ENCODE measurements around the gene ZNF229. TPM values are rescaled to one million over a fixed set of nuclear protein-coding genes. Genes with fewer than 3 reads are reported as not detected.
A peak's percentile ranks its signal among the peaks of the same experiment; 100 is the strongest.
"Not testable (repeated sequence)": the region's sequence is repeated elsewhere in the genome, so short reads cannot be mapped to it uniquely, and the experiment has no call there.

Gene ZNF229
- total RNA-seq, 1 donor from 2014 or later = 15.2 TPM

DNA sequence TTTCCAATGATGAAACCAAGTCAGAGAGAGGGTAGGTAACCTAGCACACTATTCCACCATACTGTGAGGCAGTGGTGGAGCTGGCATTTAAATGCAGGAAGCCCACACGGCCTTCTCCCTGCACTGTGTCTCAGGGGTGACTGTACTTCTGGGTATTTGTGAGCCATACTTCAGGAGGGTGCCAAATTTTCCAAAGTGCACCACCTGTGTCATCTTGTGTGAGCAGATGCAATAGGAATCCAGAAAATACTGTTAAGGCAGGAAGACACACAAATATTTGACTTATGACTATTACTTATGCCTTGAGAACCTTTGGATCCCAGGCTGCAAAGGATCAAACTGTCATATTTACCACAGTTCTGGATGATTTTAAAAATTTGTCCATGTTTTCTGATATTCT lies 17.3 kb downstream of the ZNF229 start:
- no peak for DNase-seq
- peaks cover 2% of the 10 kb centered on the region for H3K27me3 Mint-ChIP-seq (ENCODE audit: unreplicated experiment)
- no peak overlapping the region for H3K27ac Mint-ChIP-seq (ENCODE audit: unreplicated experiment)
- no peak overlapping the region for H3K4me3 Mint-ChIP-seq (ENCODE audit: unreplicated experiment)
- H3K36me3 Mint-ChIP-seq (ENCODE audit: unreplicated experiment) = peaks cover 87% of the 10 kb centered on the region
- TF ChIP-seq, protein P1, sequence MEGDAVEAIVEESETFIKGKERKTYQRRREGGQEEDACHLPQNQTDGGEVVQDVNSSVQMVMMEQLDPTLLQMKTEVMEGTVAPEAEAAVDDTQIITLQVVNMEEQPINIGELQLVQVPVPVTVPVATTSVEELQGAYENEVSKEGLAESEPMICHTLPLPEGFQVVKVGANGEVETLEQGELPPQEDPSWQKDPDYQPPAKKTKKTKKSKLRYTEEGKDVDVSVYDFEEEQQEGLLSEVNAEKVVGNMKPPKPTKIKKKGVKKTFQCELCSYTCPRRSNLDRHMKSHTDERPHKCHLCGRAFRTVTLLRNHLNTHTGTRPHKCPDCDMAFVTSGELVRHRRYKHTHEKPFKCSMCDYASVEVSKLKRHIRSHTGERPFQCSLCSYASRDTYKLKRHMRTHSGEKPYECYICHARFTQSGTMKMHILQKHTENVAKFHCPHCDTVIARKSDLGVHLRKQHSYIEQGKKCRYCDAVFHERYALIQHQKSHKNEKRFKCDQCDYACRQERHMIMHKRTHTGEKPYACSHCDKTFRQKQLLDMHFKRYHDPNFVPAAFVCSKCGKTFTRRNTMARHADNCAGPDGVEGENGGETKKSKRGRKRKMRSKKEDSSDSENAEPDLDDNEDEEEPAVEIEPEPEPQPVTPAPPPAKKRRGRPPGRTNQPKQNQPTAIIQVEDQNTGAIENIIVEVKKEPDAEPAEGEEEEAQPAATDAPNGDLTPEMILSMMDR (IDR thresholded peaks at IDR 0.05; ENCODE audit: partially characterized antibody, unreplicated experiment) = no peak
- H3K9me3 Mint-ChIP-seq (ENCODE audit: unreplicated experiment) = peaks cover 19% of the 10 kb centered on the region
- no peaks in the 10 kb centered on the region for H3K4me1 Mint-ChIP-seq (ENCODE audit: low read depth, unreplicated experiment)

DNA sequence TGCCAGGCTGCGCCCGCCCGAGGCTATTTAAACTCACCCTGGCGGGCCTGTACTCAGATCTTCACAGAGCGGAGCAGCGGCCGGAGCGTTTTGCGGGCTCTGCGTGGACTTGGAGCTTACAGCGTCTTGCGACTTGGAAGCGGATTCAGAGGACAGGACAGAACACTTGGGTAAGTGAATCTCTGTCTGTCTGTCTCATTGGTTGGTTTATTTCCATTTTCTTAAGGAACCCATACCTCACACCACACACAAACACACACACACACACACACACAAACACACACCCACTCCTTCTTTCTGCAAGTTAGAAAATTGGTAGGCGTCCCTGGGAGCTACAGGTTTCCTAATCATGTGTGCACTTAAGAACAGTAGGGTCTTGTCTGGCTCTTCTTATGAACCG lies 32.7 kb downstream of the ZNF229 start:
- H3K9me3 Mint-ChIP-seq (ENCODE audit: unreplicated experiment); H3K27me3 Mint-ChIP-seq (ENCODE audit: unreplicated experiment); H3K4me1 Mint-ChIP-seq (ENCODE audit: low read depth, unreplicated experiment); H3K4me3 Mint-ChIP-seq (ENCODE audit: unreplicated experiment); H3K27ac Mint-ChIP-seq (ENCODE audit: unreplicated experiment); DNase-seq: not testable (repeated sequence)
- H3K36me3 Mint-ChIP-seq (ENCODE audit: unreplicated experiment) = peaks cover 16% of the 10 kb centered on the region

DNA sequence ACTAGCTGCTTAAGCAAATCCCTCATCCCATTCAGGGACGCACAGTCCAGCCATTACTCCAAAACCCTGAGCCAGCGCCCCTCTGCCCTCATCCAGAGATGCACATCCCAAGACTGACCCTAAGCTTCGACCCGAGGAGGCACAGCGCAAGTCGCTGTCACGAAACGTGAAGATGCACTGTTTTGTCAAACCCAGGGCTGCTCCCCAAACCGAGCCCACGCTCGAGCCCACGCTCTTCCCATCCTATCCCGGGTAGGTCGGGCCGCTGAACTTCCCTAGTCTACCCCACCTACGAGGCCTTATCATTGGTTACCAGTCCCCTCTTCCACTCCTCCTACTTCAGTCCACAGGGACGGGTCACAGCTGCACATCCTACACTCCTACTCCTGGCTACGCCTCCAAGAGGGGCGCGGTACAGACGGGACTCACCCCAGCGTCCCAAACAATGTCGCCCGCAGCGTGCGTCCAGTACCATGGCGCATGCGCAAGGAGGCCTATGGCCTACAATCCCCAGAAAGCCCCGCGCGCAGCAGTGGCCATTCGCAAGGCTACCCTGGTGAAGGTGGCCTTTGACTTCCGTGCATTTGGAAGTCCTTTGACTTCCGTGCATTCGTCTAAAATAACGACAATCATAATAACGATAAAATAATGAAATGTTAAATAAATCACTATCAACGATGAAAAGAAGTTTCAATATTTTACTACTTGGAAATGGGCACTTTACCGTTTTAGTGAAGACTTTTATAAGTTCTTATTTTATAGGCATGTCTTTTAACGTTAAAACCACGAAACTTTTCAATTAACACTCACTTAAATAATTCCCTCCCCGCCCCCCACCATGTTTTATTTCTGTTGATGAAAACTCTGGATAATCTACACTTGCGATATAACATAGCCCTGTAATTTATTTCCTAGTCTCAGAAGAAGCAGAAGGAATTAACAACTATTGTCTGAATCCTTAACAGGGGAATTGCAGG lies 46.8 kb downstream of the ZNF229 start, which contains the start of gene ZNF285:
Gene ZNF285 (minus strand): TSS at position 470 of the 977 bp plus-strand sequence. CDS start 4,395 bp downstream, outside the sequence.
- H3K36me3 Mint-ChIP-seq (ENCODE audit: unreplicated experiment) = peaks cover 4% of the 10 kb centered on the region
- peaks cover 7% of the 10 kb centered on the region for H3K9me3 Mint-ChIP-seq (ENCODE audit: unreplicated experiment)
- peaks cover 12% of the 10 kb centered on the region for H3K27me3 Mint-ChIP-seq (ENCODE audit: unreplicated experiment)
- peak; percentile 98 for DNase-seq
- H3K27ac Mint-ChIP-seq (ENCODE audit: unreplicated experiment) = peak within 1 kb of the TSS; percentile 88
- H3K4me3 Mint-ChIP-seq (ENCODE audit: unreplicated experiment) = peak within 1 kb of the TSS; percentile 97
- no peaks in the 10 kb centered on the region for H3K4me1 Mint-ChIP-seq (ENCODE audit: low read depth, unreplicated experiment)
- TF ChIP-seq, protein P1 (IDR thresholded peaks at IDR 0.05; ENCODE audit: partially characterized antibody, unreplicated experiment) = no peak

DNA sequence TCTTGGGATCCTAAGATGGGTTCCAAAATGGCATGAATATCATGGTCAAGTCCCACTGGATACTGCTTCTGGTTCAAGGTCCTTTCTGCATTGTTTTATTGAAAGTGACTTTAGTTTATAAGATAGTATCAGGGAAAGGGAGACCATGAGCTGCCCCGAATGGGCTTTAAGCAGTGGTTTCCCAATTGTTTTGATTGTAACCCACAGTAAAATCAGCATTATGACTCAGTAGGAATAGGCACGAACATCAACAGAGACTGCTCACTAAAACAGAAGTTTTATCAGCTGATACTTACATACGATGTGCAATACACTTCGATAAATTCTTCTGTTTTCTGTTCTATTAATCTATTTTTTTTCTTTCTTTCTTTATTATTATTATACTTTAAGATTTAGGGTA lies 59.0 kb downstream of the ZNF229 start:
- not testable (repeated sequence) for H3K27me3 Mint-ChIP-seq (ENCODE audit: unreplicated experiment); DNase-seq; H3K4me3 Mint-ChIP-seq (ENCODE audit: unreplicated experiment); H3K4me1 Mint-ChIP-seq (ENCODE audit: low read depth, unreplicated experiment); H3K27ac Mint-ChIP-seq (ENCODE audit: unreplicated experiment); H3K9me3 Mint-ChIP-seq (ENCODE audit: unreplicated experiment)
- H3K36me3 Mint-ChIP-seq (ENCODE audit: unreplicated experiment) = peaks cover 31% of the 10 kb centered on the region

Other genes with a start within 250 kb of the ZNF229 start
- 26.4 TPM for gene ZNF227, start 235.9 kb downstream of the ZNF229 start, total RNA-seq (ENCODE audit: unreplicated experiment)
- gene ZNF233, start 188.6 kb downstream of the ZNF229 start, total RNA-seq (ENCODE audit: unreplicated experiment) = 5.8 TPM
- gene ZNF235, start 143.4 kb downstream of the ZNF229 start, total RNA-seq (ENCODE audit: unreplicated experiment) = 14.4 TPM
- gene ZNF112, start 91.8 kb downstream of the ZNF229 start, total RNA-seq (ENCODE audit: unreplicated experiment) = 7.6 TPM
- gene ZNF285, start 46.9 kb downstream of the ZNF229 start, total RNA-seq (ENCODE audit: unreplicated experiment) = 5.2 TPM
- 12.3 TPM for gene ZNF180, start 52.0 kb upstream of the ZNF229 start, total RNA-seq (ENCODE audit: unreplicated experiment)
- gene CEACAM20, start 81.2 kb upstream of the ZNF229 start, total RNA-seq (ENCODE audit: unreplicated experiment) = not detected
- not detected for gene IGSF23, start 165.1 kb upstream of the ZNF229 start, total RNA-seq (ENCODE audit: unreplicated experiment)
- 14.8 TPM for gene PVR, start 195.4 kb upstream of the ZNF229 start, total RNA-seq (ENCODE audit: unreplicated experiment)
- 1.5 TPM for gene CEACAM19, start 223.0 kb upstream of the ZNF229 start, total RNA-seq (ENCODE audit: unreplicated experiment)